Colonic mucosa (tissue), 4 donors: ENCODE results near the gene PLB1. TPM values are rescaled to one million over a fixed set of nuclear protein-coding genes. Genes with fewer than 3 reads are reported as not detected.

Source experiments
- DNase-seq: peaks from one replicate; pipeline ENCODE4 v3.0.0-alpha.2; 2020
- H3K27ac ChIP-seq: fragments of 200-600 bp; one replicate; pipeline ENCODE4 v1.8.0; 2021
- H3K27me3 ChIP-seq: fragments of 200-600 bp; one replicate; pipeline ENCODE4 v1.8.0; 2021
- H3K36me3 ChIP-seq: fragments of 200-600 bp; one replicate; pipeline ENCODE4 v1.8.0; 2021
- H3K4me1 ChIP-seq: fragments of 200-600 bp; one replicate; pipeline ENCODE4 v1.8.0; 2021; ENCODE audit warnings: mild to moderate bottlenecking
- H3K4me3 ChIP-seq: fragments of 200-600 bp; one replicate; pipeline ENCODE4 v1.8.0; 2021
- H3K9ac ChIP-seq, 2 donors: one replicate each; pipeline ENCODE4 v1.7.0; 2013; ENCODE audit warnings: control low read depth in 2 of 2, low read depth in 2 of 2, low read length in 2 of 2
- H3K9me3 ChIP-seq: fragments of 200-600 bp; one replicate; pipeline ENCODE4 v1.8.0; 2021
- intact Hi-C: fragments of 100-400 bp; cut with DNase I; formaldehyde crosslinking; loops from one replicate; pipeline ENCODE4 v1.14.1; 2022
- total RNA-seq, 2 donors: library from RNA; stranded (reverse); fragmentation: NEBNext Ultra II Directional in 1 of 2; extraction: Animal tissue kit (Norgen Biotek cat#: 25700) in 1 of 2; gene quantifications; one replicate each; pipeline ENCODE4 v1.2.1, GENCODE V29; 2021
- TF ChIP-seq, protein P1 (sequence below): fragments of 200-600 bp; IDR thresholded peaks from one replicate; pipeline ENCODE4 v1.8.0; 2022; ENCODE audit warnings: antibody characterized with exemption, mild to moderate bottlenecking
- donor health status: healthy.
- donor health status: DM: no; HTN: no; CAD: no.
- donor health status: DM: no; HTN: no; CAD: no.

Gene PLB1
- total RNA-seq, 2 donors from 2014 or later = 1.3 to 3.0 TPM

- H3K4me1 ChIP-seq = no peaks in the 10 kb centered on the region
- no peak overlapping the region for H3K27ac ChIP-seq
- no peaks in the 10 kb centered on the region for H3K27me3 ChIP-seq
- no peaks in the 10 kb centered on the region for H3K36me3 ChIP-seq
- DNase-seq = no peak
- TF ChIP-seq, protein P1, sequence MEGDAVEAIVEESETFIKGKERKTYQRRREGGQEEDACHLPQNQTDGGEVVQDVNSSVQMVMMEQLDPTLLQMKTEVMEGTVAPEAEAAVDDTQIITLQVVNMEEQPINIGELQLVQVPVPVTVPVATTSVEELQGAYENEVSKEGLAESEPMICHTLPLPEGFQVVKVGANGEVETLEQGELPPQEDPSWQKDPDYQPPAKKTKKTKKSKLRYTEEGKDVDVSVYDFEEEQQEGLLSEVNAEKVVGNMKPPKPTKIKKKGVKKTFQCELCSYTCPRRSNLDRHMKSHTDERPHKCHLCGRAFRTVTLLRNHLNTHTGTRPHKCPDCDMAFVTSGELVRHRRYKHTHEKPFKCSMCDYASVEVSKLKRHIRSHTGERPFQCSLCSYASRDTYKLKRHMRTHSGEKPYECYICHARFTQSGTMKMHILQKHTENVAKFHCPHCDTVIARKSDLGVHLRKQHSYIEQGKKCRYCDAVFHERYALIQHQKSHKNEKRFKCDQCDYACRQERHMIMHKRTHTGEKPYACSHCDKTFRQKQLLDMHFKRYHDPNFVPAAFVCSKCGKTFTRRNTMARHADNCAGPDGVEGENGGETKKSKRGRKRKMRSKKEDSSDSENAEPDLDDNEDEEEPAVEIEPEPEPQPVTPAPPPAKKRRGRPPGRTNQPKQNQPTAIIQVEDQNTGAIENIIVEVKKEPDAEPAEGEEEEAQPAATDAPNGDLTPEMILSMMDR = no peak
- intact Hi-C loops = no loop called here
- no peak overlapping the region for H3K9ac ChIP-seq
- H3K4me3 ChIP-seq = no peak overlapping the region
- no peaks in the 10 kb centered on the region for H3K9me3 ChIP-seq
These were observed 42.3 kb downstream of the PLB1 start for GRCh38 chr2:28538134-28538533.

DNA sequence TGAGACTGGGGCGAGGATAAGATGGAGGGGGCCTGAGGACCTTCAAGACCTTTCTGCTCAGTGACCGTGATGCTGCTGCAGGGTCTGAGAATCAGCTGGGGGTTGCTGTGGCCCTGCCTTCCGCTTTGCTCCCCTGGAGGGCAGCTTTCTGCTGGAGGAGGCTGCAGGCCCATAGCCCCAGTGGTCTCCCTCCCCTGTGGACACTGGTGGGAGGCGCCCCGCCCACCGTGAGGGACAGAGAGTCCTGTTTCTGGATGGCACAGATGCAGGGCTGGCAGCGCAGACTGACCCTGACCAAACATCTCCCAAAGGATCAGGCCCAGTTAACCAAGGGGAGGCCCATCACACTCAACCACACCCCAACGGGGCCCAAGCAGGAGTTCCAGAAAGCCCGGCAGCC, 42.8 kb downstream of the PLB1 start:
- Histone ChIP-seq H3K9ac (no peak overlapping the region), H3K27me3 (no peaks in the 10 kb centered on the region), H3K4me3 (no peak overlapping the region), H3K9me3 (no peaks in the 10 kb centered on the region), H3K36me3 (no peaks in the 10 kb centered on the region), H3K4me1 (no peaks in the 10 kb centered on the region), H3K27ac (no peak overlapping the region)
- TF ChIP-seq, protein P1 = no peak
- intact Hi-C loops = no loop called here
- no peak for DNase-seq

GRCh38 chr2:28539118-28539541, 43.3 kb downstream of the PLB1 start:
- no peak overlapping the region for H3K4me3 ChIP-seq
- intact Hi-C loops = no loop called here
- no peak overlapping the region for H3K27ac ChIP-seq
- TF ChIP-seq, protein P1 = no peak
- H3K36me3 ChIP-seq = no peaks in the 10 kb centered on the region
- no peaks in the 10 kb centered on the region for H3K4me1 ChIP-seq
- H3K27me3 ChIP-seq = no peaks in the 10 kb centered on the region
- no peaks in the 10 kb centered on the region for H3K9me3 ChIP-seq
- no peak overlapping the region for H3K9ac ChIP-seq
- DNase-seq = no peak

DNA sequence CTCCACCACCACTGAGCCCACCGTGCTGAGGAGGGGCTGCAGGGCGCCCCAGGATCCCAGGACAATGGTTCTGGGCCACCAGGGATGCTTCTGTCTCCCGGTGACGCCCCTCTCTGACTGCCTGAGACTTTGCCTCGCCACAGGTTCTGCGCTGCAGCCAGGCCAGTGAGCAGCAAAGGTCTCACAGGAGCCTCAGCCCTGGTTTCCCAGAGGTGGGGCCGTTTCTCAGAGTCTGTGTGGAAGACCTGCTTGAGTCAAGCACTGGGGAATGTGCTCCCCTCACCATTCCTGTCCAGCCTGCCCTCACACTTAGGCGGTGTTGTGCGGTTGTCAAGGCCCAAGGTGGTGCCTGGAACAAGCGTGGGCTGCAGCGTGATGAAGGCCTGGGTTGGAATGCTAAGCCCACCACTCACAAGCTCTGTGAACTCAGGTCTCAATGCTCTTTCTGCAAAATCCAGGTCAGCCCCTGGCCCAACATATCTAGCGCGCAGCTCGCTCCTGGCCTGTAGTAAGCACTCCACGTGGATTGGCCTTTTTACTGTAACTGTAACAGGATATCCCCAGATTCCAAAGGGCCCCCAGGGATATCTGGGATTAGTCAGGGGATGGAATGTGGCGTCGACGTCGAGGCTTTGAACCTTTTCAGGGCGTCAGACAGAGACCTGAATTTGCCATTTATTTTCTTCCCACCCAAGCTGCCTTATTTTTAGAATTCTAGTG, 47.6 kb downstream of the PLB1 start:
- intact Hi-C loops = no loop called here
- no peak overlapping the region for H3K9ac ChIP-seq
- TF ChIP-seq, protein P1 = no peak
- H3K4me3 ChIP-seq = no peak overlapping the region
- H3K4me1 ChIP-seq = peaks cover 3% of the 10 kb centered on the region
- no peaks in the 10 kb centered on the region for H3K27me3 ChIP-seq
- H3K9me3 ChIP-seq = no peaks in the 10 kb centered on the region
- H3K27ac ChIP-seq = no peak overlapping the region
- no peak for DNase-seq
- H3K36me3 ChIP-seq = no peaks in the 10 kb centered on the region

- Histone ChIP-seq H3K36me3 (no peaks in the 10 kb centered on the region), H3K4me1 (peaks cover 3% of the 10 kb centered on the region), H3K9me3 (no peaks in the 10 kb centered on the region), H3K27me3 (no peaks in the 10 kb centered on the region), H3K9ac (no peak overlapping the region), H3K27ac (no peak overlapping the region), H3K4me3 (no peak overlapping the region)
- intact Hi-C loops = no loop called here
- DNase-seq = no peak
- TF ChIP-seq, protein P1 = no peak
These were observed 48.1 kb downstream of the PLB1 start for GRCh38 chr2:28544036-28544346.
